CD4-positive, alpha-beta T cell treated with Interleukin-6 for 4 hours (primary cell): ENCODE data around the gene OLFML2A.

Source experiments
- DNase-seq: peaks from one replicate; pipeline ENCODE4 v3.0.0-alpha.2; 2020; ENCODE audit warnings: mixed read lengths

Gene OLFML2A

DNA sequence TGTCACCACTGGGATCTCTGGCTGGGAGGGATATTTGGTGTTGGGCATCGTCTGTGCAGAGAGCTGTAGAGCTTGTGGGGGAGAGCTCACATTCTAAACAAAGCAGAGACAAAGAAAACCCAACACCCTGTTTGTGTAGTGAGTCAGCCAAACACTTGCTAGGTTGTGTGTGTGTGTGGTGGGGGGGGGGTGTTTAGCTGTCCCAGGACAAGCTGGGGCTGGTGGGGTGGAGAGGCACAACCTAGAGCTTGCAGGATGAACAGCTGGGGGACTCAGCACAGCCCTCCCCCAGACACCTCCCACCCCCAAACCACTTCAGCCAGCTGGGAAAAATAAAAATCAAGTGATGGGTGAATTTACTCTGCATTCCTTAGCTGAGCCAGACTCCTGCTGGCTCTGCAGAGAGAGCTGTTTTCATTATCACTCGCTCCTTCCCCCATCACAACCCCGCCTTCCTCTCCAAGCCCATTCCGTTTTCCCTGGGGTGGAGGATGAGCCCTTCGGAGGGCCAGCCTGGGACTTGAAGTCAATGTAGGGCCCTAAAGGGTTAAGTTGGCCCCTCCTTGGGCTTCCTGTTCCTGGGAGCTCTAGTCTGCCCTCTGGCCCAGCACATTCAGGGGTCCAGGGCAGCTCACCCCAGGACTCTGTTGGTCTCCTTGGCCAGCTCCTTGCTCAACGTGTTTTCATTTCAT is 2.6 kb downstream of the OLFML2A start:
- DNase-seq = no peak

DNA sequence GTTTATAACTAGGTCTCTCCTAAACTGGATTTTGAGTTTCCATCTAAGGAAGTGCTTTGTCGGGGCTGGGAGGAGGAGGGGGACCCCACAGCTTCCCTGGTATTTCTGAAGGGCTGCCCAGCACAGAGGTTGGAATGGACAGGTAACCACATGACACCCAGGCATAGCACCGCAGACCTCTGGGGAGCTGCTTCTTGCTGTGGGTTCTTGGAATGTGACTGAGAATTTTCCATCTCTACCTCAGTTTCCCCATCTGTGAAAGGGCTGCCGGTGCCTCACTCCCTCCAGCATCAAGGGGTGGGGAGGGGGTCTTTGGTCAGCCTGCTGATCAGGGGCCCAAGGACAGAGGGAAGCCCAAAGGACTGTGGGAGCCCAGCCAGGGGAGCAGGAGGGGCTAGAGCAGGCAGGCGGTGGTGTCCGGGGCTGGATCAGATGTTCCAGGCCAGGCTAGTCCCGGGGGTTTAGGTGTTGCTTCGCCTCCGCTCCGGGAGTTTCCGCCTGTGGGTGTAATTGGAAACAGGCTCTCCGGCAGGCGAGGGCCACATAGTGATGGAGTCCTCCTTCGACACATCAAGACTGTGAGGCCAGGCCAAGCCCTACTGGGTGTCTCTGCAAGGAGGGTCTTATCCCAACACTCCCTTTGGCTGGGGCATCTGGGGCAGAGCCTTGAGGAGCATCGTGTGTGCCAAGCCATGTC is 3.3 kb downstream of the OLFML2A start:
- no peak for DNase-seq

DNA sequence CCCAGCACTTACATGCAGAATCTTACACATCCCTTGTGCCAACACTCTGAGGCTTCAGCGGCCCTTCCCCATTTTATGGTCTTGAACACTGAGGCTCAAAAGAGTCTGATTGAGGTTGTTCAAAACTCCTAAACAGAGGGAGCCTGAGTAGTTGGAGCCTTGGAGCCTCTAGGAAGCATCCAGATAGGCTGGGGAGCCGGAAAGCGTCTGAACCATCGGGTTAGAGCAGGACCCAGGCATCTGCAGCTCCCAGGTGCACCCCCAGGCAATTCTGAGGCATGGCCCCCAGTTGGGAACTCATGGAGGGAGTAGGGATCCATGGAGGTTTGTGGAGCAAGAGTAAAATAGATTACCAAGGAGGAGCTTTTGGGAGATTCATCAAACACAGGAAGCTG is 3.8 kb downstream of the OLFML2A start:
- no peak for DNase-seq

DNA sequence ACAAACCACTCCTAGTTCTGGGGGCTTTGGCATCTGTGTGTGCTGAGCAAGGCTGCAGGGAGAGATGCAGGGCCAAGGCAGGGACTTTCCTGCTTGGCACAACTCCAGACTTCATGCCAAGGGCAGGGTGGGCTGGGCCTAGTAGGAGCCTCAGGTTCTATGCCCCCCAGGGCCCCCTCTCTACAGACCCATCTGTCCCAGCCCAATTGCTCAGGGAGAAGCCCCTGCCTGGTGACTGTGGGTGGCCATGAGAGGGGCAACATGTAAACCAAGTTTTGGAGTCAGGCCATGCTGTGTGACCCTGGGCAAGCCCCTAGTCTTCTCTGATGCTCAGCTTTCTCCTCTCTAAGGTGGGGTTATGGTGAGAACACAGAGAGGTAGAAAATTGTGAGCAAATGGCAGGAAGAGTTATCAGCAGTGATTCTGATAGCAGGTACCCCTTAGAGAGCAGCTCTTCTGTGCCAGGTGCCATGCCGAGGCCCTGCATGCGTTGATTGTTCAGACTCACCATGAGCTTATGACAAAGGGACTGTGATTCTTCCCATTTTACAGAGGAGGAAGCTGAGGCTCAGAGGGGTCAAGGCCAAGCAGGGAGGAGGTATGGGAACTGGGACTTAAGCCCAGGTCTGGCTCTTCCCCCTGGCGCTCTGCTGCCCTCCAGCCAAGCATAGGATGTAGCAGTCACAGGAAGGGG is 5.2 kb downstream of the OLFML2A start:
- DNase-seq = no peak

DNA sequence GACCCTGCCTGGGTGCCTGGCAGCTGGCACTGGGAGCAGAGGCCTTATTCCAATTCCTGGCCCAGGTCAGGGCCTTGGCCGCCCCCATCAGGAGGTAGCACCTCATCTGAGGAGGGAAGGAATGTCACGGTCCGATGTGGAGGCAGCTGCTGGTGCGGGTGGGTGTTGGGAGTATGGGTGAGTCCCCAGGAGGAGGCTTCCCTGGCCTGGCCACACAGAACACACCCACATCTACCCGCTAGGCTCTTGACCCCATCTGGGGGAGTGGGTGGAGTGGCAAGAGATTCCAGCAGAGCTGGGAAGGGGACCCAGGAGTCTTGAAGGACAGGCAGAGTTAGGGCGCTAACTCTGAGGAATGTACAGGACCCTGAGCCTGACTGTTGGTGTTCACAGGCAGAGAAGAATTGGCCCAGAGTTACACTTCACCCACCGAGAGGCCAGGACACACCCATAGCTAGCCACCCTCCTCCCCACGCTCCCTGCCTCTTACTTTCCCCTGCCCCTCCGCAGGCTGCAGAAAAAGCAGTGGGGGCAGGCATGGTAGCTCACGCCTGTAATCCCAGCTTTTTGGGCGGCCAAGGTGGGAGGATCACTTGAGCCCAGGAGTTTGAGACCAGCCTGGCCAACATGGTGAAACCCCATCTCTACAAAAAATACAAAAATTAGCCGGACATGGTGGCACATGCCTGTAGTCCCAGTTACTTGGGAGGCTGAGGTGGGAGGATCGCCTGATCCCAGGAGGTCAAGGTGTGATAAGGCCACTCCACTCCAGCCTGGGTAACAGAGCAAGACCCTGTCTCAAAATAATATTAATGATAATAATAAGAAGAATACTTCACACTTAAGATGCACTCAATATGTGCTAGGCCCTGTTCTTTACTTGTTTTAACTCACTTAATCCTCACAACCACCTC is 6.0 kb downstream of the OLFML2A start:
- no peak for DNase-seq

DNA sequence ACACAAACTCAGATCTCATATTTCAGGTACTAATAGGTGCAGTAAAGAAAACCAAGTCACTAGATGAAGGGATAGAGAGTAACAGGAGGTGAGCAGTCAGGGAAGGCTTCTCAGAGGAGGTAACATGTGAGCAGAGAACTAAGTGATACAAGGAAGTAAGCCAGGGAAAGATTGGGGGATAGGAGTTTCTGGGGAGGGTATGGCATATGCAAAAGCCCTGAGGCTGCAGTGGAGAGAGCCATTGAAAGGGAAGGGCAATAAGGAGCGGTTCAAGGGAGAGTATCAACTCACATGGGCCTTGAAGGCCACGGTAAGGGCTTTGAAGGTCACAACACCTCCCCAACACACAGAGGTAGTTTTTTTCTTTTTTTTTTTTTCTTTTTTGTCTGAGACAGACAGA is 6.9 kb downstream of the OLFML2A start:
- no peak for DNase-seq

DNA sequence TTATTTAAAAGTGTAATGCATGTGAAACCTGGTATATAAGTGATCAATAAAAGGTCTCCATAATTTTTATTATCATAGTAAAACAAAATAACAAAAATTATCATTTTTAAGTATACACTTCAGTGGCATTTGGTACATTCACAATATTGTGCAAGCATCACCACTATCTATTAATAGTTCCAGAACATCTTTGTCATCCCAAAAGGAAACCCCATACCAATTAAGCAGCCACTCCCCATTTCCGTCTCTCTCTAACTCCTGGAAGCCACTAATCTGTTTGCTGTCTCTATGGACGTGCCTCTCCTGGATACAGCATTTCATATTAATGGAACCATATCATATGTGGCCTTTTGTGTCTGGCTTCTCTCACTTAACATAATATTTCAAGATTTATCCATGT is 7.6 kb downstream of the OLFML2A start:
- DNase-seq = no peak

DNA sequence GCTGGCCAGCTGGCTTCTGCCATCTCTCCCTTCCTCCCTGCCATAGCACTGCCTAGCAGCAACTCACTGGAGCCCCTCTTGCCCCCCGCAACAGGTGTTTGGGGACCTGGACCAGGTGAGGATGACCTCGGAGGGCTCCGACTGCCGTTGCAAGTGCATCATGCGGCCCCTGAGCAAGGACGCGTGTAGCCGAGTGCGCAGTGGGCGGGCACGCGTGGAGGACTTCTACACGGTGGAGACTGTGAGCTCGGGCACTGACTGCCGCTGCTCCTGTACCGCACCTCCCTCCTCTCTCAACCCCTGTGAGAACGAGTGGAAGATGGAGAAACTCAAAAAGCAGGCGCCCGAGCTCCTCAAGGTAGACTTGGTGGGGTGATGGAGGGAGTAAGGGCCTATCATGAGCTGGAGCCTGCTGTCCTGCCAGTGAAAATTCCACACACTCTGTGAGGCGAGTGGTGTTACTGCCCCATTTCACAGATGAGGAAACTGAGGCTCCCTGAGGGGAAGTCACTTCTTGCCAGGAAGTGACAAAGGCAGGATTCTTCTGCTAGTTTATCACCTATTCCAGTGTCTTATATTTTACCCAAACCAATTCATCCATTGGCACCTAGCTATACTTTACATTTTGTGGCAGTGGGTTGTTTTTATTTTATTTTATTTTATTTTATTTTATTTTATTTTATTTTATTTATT is 10.1 kb downstream of the OLFML2A start:
- DNase-seq = no peak

DNA sequence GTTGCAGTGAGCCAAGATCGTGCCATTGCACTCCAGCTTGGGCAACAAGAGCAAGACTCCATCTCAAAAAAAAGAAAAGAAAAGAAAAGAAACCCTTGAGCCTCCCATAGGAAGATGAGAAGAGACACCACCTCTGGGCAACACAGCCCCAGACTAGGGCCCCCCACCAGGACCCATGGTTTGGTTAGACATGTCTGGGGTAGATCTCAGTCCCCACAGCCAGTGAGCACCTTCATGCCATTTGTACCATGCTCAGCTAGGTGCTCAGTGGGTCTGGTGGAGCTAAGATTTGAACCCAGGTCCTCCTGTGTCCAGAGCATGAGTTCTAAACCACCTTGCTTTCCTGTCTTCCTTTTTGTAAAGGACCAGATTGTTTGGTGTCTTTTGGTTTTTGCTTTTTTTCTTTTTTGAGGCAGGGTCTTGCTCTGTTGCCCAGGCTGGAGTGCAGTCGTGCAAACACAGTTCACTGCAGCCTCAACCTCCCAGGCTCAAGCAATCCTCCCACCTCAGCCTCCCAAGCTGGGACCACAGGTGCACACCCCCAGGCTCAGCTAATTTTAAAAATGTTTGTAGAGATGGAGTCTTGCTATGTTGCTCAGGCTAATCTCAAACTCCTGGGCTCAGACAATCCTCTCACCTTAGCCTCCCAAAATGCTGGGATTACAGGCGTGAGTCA is 11.7 kb downstream of the OLFML2A start:
- no peak for DNase-seq

DNA sequence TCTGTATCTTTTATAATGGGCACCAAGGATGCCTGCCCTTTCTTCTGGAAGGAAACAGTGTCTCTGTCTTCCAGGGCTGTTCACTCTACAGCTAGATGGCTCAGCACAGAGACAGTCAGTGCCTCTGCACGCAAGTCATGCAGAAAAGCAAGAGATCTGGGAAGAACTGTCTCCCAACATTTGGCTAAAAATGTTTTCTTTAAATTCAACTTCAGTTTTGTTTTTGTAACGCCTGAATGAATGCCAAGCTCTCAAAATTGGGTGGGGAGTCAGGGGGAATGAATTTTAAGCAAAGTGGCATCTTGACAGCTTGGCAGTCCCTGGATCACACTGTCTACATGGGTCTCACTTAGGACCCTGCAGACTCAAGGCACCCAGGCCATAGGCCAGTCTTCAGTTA is 12.6 kb downstream of the OLFML2A start:
- DNase-seq = no peak

DNA sequence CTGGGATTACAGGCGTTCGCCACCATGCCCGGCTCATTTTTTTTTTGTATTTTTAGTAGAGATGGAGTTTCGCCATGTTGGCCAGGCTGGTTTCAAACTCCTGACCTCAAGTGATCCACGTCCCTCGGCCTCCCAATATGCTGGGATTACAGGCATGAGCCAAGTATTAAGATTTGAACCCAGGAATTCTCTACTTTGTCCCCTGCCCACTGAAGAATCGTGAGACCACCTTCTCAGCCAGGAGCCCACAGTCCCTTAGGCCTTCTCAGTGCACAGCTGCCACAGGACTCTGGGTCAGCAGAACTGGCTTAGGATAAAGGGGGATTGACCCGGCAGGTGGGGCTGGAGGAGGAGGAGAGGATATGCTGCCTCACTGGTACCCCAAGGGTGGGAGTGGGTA is 13.4 kb downstream of the OLFML2A start:
- no peak for DNase-seq

DNA sequence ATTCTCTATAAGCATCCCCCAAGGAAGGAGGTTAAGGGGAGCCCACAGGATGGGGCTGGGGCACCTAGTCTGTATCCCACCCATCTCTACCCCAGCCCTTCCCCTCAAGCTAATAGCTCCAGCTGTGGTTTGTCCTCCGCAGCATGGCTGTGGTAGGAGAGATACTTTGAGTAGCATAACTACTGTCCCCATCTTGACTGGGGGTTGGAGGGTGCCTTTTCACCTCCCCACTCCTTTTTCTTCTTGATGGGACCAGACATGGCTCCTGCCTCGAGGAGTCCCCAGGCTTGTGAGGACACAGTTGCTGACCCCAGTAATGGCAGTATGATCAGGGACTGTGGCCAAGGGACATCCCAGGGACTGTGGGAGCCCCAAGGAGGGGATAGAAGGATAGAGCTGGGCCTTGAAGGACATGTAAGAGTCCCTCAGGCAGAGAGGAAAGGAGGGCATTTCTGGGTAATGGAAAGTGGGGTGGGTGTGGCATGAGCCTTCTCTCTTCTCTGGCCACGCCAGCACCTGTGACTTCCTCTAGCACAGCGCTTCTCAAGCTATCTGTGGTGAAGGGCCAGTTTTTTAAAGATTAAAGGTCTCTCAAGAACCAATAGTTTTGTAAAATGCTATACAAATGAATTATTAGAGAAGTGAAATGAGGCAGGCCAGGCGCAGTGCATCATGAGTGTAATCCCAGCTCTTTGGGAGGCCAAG is 14.0 kb downstream of the OLFML2A start:
- DNase-seq = no peak

DNA sequence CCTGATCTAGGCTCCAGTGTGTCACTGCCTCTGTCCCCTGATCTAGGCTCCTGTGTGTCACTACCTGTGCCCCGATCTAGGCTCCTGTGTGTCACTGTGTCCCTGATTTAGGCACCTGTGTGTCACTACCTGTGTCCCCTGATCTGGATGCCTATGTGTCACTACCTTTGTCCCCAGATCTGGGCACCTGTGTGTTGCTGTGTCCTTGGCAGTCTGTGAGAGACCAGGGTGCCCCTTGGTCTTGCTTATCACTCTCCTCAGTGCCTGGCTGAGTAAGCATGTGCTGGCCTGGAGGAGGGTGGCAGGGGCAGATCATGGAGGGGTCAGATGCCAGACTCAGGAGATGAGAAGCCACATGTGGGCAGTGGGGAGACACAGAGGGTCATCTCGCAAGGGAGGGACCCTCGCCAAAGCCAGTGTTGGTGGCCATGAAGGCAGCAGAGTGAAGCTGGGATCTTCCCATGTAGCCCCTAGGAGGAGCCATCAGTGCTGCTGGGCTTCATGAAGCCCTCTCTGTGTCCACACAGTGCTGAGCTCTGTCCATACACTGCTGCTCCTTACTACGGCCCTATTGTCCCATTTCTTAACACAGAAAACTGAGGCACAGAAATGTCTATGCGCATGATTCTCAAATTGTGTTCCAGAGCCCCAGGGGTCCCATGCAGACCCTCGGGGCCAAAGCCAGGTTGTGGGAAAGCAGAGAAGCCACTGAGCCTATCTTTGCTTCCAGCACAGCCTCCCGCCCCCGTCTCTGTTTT is 15.5 kb downstream of the OLFML2A start:
- no peak for DNase-seq

DNA sequence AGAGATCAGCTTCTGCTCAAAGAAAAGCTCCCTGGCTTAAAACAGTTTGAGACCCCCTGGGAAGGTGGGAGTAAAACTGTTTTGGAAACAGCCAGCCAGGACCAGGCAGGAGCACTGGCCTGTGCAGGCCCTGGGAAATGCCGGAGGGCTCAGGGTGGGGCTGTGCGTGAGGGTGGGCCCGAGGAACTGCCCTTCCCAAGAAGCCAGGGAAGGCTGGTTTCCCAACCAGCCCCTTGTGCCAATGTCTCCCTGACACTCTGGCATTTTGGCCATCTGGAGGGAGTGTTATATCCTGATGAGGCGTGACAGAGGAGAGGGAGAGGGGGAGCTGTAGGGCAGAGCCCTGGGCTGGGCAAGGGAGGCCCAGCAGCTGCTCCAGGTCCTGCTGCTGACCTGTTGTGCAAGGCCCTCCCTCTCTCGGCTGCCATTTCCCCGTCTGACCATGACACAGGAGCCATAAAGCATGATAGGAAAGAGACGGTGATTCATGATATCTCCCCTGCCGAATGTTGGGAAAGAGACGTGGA is 16.1 kb downstream of the OLFML2A start:
- DNase-seq = no peak

DNA sequence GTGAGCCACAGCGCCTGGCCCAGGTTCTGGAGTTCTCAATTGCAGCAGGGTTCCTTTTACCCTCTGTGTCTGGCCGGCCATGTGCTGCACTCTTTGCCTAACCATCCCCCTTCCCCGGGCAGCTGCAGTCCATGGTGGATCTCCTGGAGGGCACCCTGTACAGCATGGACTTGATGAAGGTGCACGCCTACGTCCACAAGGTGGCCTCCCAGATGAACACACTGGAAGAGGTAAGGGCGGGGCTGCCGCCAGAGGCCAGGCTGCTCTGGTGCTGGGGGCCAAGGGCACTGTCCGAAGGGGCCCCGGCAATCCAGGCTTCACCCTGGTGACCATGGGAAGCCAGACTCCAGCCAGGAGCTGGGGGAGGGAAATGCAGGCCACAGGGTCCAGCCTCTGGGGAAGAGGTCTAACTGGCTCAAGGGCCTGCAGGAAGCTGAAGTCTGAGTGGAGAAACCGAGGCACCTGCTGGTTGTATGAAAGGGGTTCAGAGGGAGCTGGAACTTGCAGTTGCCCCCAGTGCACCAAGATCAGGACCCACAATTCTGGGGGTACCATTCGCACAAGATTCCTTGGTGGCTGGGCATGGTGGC is 18.1 kb downstream of the OLFML2A start:
- no peak for DNase-seq

DNA sequence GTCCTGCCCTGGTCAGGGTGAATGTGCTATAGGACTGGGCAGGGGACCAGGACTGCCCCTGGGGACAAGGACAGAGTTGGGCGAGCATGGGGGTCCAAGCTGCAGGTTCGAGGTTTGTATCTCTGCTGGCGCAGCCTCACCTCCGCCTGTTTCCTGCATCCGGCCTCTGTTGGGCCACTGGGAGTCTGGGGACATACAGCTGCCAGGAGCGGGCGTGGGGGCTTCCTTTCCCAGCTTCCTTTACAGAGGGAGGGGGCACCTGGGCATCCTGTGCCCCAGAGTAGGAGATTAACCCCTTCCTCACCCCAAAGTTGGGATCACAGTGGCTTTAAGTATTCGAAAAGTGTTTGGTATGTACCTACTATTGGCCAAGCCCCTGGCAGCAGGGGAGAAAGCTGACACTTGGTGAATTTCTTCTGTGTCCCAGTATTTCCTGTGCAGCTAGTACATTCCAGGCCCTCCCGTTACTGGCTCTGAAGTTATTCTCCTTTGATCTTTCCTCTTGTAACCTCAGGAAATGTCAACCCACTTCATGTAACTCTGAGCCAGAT is 19.0 kb downstream of the OLFML2A start:
- no peak for DNase-seq

DNA sequence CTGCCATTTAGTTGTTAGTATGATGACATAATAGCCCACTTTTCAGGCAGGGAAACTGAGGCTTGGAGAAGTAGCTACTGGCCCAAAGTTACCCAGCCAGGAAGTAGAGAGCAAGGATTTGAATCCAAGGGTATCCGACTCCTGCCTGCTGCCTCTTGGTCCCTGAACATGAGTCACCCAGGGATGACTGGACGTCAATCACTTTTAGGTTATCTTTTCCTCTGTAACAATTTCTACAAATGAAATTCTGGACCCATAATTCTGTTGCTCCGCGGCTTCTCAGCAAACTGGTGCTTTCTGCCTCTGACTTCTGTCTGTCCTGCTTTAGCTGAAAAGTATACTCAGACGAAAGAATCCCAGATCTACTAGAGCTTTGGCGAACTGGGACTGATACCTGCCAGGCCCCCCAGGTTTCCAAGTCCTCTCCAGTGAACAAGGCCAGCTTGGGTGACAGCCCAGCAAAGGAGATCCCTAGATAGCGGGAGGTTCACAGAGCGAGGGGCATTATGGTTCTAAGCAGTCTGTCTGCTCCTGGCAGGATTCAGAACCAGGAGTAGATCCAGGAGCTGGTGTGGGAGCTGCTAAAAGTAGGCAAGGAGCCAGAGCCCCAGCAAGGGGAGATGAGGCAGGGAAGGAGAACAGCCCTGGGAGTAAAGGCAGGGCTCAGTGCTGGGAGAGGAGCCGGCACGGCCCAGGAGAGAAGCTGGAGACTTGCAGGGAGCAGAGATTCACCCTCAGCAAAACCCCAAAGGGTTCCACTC is 20.6 kb downstream of the OLFML2A start:
- DNase-seq = no peak

DNA sequence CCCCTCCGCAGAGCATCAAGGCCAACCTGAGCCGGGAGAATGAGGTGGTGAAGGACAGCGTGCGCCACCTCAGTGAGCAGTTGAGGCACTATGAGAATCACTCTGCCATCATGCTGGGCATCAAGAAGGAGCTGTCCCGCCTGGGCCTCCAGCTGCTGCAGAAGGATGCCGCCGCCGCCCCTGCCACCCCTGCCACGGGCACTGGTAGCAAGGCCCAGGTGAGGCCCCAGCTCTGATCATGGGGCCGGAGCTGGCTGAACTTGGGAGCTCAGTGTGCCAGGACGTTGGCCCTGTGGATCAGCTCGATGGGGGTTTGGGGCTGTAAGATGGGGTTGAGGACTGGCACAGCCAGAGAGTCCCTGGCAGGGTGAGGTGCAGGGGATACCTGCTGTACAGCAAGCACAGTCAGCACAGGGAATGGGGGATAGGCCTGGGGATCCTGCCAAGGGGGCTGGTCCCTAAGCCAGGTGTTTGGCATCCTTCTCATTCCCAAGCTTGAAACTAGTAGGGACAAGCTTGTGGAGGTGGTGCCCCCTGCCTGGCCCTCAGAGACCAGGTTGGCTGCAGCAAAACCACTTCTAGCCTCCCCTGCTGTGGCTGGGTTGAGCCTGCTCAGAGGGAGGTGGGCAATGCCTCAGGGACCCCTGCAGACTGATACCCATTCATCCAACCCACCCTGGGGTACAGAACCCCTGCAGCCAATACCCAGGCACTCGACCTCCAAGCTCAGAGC is 22.5 kb downstream of the OLFML2A start:
- no peak for DNase-seq
